HCT116 (cell line): ENCODE measurements around the gene CAMK1D.

Source experiments
- CBX3 ChIP-seq: IDR thresholded peaks from 2 replicates; pipeline ENCODE4 v1.6.1; 2012; ENCODE audit warnings: low read depth
- EGR1 ChIP-seq: IDR thresholded peaks from 2 replicates; pipeline ENCODE4 v1.6.1; 2012; ENCODE audit warnings: low read depth
- EZH2 ChIP-seq: fragments of 200-600 bp; sonication (generic); IDR thresholded peaks from 2 replicates; pipeline ENCODE4 v1.6.1; 2017; ENCODE audit warnings: antibody characterized with exemption, mixed run types
- JUND ChIP-seq: IDR thresholded peaks from 2 replicates; pipeline ENCODE4 v1.6.1; 2012
- POLR2A ChIP-seq: IDR thresholded peaks from 2 replicates; pipeline ENCODE4 v1.7.0; 2011; ENCODE audit warnings: borderline replicate concordance; ENCODE audit not compliant: insufficient read depth, insufficient read length; ENCODE audit errors: extremely low read depth
- POLR2AphosphoS5 ChIP-seq: IDR thresholded peaks from 2 replicates; pipeline ENCODE4 v1.6.1; 2011; ENCODE audit warnings: mild to moderate bottlenecking, low read depth, low read length, moderate library complexity
- RAD21 ChIP-seq: IDR thresholded peaks from 2 replicates; pipeline ENCODE4 v1.6.1; 2012; ENCODE audit warnings: low read depth, mild to moderate bottlenecking
- REST ChIP-seq: IDR thresholded peaks from 2 replicates; pipeline ENCODE4 v1.6.1; 2012; ENCODE audit warnings: low read depth
- SIN3A ChIP-seq: IDR thresholded peaks from 2 replicates; pipeline ENCODE4 v1.6.1; 2012; ENCODE audit warnings: low read depth
- YY1 ChIP-seq: IDR thresholded peaks from 2 replicates; pipeline ENCODE4 v1.6.1; 2011; ENCODE audit warnings: low read length, low read depth, moderate library complexity, mild to moderate bottlenecking; ENCODE audit not compliant: insufficient replicate concordance; ENCODE audit errors: extremely low read depth
- ZFX ChIP-seq: fragments of 450-650 bp; IDR thresholded peaks from 2 replicates; pipeline ENCODE4 v1.6.1; 2017
- TF ChIP-seq, protein P1 (sequence below), 3 experiments: fragments of 200-600 bp in 1 of 3; sonication (generic) in 1 of 3; IDR thresholded peaks in 2 of 3; conservative IDR thresholded peaks in 1 of 3; 2 replicates each; pipeline ENCODE4 v1.5.1; 2012 to 2017; ENCODE audit warnings: low read depth in 2 of 3, low read length in 2 of 3, antibody characterized with exemption in 1 of 3, borderline replicate concordance in 1 of 3, control low read depth in 1 of 3, mild to moderate bottlenecking in 1 of 3, mixed read lengths in 1 of 3, mixed run types in 1 of 3, moderate library complexity in 1 of 3; ENCODE audit not compliant: insufficient read depth in 1 of 3
- TF ChIP-seq, protein P2 (sequence below): IDR thresholded peaks from 2 replicates; pipeline ENCODE4 v1.6.1; 2012

- TF ChIP-seq POLR2A (no peak), SIN3A (no peak), RAD21 (no peak), EGR1 (no peak), JUND (no peak), EZH2 (no peak), ZFX (no peak), POLR2AphosphoS5 (no peak), YY1 (no peak), REST (no peak), CBX3 (no peak)
- TF ChIP-seq, protein P1, sequence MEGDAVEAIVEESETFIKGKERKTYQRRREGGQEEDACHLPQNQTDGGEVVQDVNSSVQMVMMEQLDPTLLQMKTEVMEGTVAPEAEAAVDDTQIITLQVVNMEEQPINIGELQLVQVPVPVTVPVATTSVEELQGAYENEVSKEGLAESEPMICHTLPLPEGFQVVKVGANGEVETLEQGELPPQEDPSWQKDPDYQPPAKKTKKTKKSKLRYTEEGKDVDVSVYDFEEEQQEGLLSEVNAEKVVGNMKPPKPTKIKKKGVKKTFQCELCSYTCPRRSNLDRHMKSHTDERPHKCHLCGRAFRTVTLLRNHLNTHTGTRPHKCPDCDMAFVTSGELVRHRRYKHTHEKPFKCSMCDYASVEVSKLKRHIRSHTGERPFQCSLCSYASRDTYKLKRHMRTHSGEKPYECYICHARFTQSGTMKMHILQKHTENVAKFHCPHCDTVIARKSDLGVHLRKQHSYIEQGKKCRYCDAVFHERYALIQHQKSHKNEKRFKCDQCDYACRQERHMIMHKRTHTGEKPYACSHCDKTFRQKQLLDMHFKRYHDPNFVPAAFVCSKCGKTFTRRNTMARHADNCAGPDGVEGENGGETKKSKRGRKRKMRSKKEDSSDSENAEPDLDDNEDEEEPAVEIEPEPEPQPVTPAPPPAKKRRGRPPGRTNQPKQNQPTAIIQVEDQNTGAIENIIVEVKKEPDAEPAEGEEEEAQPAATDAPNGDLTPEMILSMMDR (IDR thresholded peaks at IDR 0.05 in 2 of 3, conservative IDR thresholded peaks at IDR 0.05 in 1 of 3; ENCODE audit: borderline replicate concordance in 1 of 3, insufficient read depth in 1 of 3, low read depth in 2 of 3, low read length in 2 of 3) = no peak
- TF ChIP-seq, protein P2, sequence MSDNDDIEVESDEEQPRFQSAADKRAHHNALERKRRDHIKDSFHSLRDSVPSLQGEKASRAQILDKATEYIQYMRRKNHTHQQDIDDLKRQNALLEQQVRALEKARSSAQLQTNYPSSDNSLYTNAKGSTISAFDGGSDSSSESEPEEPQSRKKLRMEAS = no peak
Observed at GRCh38 chr10:12634621-12634931, 285.2 kb downstream of the CAMK1D start.
